ENCODE data around the gene MARCHF11. TPM values are rescaled to one million over a fixed set of nuclear protein-coding genes. Genes with fewer than 3 reads are reported as not detected.

MARCHF11 gene
- total and polyA plus RNA-seq, 2 of the 4 experiments (the other 2 are of a cell fraction) = not detected

- no peak overlapping the region for H3K4me2 ChIP-seq (ENCODE audit: low read depth, low read length)
- POLR2A ChIA-PET (ENCODE audit: unreplicated experiment) = no interaction called here
Observed at GRCh38 chr5:16082053-16082452, 97.5 kb downstream of the MARCHF11 start.

More at GRCh38 chr5:16082053-16082452, 97.5 kb downstream of the MARCHF11 start:
- Histone ChIP-seq H3K14ac (replicated peaks; ENCODE audit: low read depth, low read length) (no peak overlapping the region), H4K8ac (ENCODE audit: low read depth in 2 of 2, low read length in 2 of 2) (no peak overlapping the region), H3K79me1 (ENCODE audit: low read depth in 1 of 2, low read length in 2 of 2) (no peaks in the 10 kb centered on the region), H2AK5ac (ENCODE audit: low read depth, low read length) (no peak overlapping the region), H3K4me3 (ENCODE audit: insufficient read depth, low read depth, low read length) (no peak overlapping the region), H2BK15ac (ENCODE audit: low read depth, low read length) (no peak overlapping the region), H3K9ac (ENCODE audit: low read depth, low read length) (no peak overlapping the region), H4K91ac (ENCODE audit: insufficient read depth, low read depth, low read length) (no peak overlapping the region), H3K23ac (ENCODE audit: low read depth, low read length) (no peak overlapping the region), H3K27ac (ENCODE audit: insufficient read depth, low read length) (no peak overlapping the region), H3K9me3 (ENCODE audit: control insufficient read depth, insufficient read depth, low read length) (no peaks in the 10 kb centered on the region), H2BK5ac (ENCODE audit: low read depth, low read length, poor library complexity, severe bottlenecking) (no peak overlapping the region), H4K5ac (ENCODE audit: low read depth, low read length) (no peak overlapping the region), H3K56ac (ENCODE audit: extremely low read depth, insufficient read depth, low read length) (no peak overlapping the region), H2AK9ac (replicated peaks; ENCODE audit: low read depth, low read length, poor library complexity) (no peak overlapping the region), H2AFZ (replicated peaks; ENCODE audit: low read length, poor library complexity) (no peak overlapping the region), H3K4ac (ENCODE audit: low read depth, low read length) (no peak overlapping the region), H2BK20ac (ENCODE audit: low read depth, low read length) (no peak overlapping the region), H3K18ac (ENCODE audit: low read depth, low read length) (no peak overlapping the region), H3K27me3 (ENCODE audit: control insufficient read depth, insufficient read depth, low read length) (no peaks in the 10 kb centered on the region), H3K4me1 (ENCODE audit: control insufficient read depth, insufficient read depth, low read length) (no peaks in the 10 kb centered on the region), H2BK120ac (ENCODE audit: low read depth, low read length) (no peak overlapping the region), H3K36me3 (ENCODE audit: control insufficient read depth, insufficient read depth, low read length) (no peaks in the 10 kb centered on the region), H4K20me1 (ENCODE audit: insufficient read depth, low read length) (no peaks in the 10 kb centered on the region), H3K9me1 (ENCODE audit: insufficient read depth, low read length) (no peaks in the 10 kb centered on the region)
- in situ Hi-C loops (cut with MboI; ENCODE audit: low sequenced_read_pairs) = no loop called here
- no peak for TF ChIP-seq SMC3 (IDR thresholded peaks at IDR 0.05; ENCODE audit: low read depth, low read length)
- no peak for TF ChIP-seq RAD21 (IDR thresholded peaks at IDR 0.05; ENCODE audit: low read length)
- TF ChIP-seq NFE2L2 (IDR thresholded peaks at IDR 0.05; ENCODE audit: low read depth, low read length) = no peak
- no peak for TF ChIP-seq CHD1 (IDR thresholded peaks at IDR 0.05; ENCODE audit: low read depth, low read length)
- TF ChIP-seq FOS (IDR thresholded peaks at IDR 0.05; ENCODE audit: low read depth, low read length) = no peak
- no peak for TF ChIP-seq MAZ (IDR thresholded peaks at IDR 0.05; ENCODE audit: borderline replicate concordance, low read depth, low read length)
- TF ChIP-seq MAFK (IDR thresholded peaks at IDR 0.05; ENCODE audit: low read depth, low read length) = no peak
- no peak for TF ChIP-seq RFX5 (IDR thresholded peaks at IDR 0.05; ENCODE audit: low read depth, low read length)
- TF ChIP-seq USF2 (IDR thresholded peaks at IDR 0.05; ENCODE audit: low read depth, low read length) = no peak
- no peak for TF ChIP-seq MXI1 (IDR thresholded peaks at IDR 0.05; ENCODE audit: borderline replicate concordance, low read depth, low read length)
- no peak for DNase-seq
- no peak for ATAC-seq (ENCODE audit: low read depth)
- CTCF ChIA-PET = no interaction called here
- dilution Hi-C loops (cut with HindIII; ENCODE audit: low sequenced_read_pairs, unreplicated experiment) = no loop called here
- no TSS peak for BruUV-seq (replicated peaks)
- no CpG with 5 or more reads among the region's 7 CpGs for WGBS, 2 experiments (ENCODE audit: extremely low coverage in 2 of 2, insufficient read length in 1 of 2)
- intact Hi-C loops (cut with micrococcal nuclease) = no loop called here
